ENCODE data around the gene TMEM150C.

The TMEM150C gene

DNA sequence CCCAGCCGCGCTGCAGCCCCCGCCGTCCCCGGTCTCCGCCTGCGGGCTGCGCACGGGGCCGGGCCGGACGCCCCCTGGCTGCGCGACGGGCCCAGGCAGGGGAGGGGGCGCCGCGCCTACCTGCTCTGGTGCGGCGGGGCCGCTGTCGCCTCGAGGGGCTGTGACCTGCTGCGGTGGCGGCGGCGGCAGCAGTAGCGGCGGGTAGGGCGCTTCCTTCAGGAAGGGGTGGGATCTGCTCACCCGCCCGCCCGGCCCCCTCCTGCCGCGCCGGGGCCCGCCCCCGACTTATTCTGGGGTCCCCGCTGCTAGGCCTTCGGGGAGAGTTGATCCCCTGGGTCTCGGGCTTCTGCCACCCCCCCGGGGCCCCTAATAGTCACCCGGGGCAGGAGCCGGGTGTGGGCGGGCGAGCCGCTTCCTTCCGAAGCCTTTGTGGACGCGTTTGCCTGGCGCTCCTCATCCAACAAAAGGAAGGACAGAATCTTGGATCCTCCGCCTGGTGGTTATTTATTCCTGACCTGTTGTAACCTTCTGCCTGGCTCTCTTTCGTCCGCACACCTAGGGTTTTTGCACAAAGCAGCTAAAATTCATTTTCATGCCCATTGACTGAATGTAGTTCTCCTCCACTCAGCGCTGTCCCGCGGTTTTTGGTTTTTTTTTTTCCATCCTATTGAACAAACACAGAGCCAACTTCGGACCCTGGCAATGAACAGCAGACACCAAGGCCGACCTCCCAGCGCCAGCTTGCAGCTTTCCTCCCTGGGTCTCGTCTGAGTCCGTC is at the start of gene TMEM150C:
Gene TMEM150C (minus strand): TSS at position 203 of the 778 bp plus-strand sequence. CDS start 57,331 bp downstream, outside the sequence.
- no peak for DNase-seq

GRCh38 chr4:82611527-82611926 is 49.7 kb upstream of the TMEM150C start:
- no peak for DNase-seq

DNA sequence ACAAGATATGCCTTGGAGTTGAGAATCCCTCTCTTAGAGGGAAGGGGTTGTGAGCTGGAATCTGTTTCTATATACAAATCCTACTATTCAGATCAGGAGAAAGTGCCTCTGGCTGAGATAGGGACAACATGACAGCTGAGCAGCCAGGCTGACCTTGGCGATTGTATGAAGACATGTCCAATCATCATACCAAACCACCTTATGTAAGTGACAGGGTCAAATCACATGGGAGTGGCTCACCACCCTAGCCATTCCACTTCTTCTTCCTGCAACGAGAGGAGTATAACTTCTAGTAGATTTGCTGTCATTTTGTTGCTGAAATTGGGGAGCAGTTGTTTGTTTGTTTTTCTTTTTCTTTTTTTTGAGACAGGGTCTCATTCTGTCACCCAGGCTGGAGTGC is 48.3 kb upstream of the TMEM150C start:
- DNase-seq, result no peak

DNA sequence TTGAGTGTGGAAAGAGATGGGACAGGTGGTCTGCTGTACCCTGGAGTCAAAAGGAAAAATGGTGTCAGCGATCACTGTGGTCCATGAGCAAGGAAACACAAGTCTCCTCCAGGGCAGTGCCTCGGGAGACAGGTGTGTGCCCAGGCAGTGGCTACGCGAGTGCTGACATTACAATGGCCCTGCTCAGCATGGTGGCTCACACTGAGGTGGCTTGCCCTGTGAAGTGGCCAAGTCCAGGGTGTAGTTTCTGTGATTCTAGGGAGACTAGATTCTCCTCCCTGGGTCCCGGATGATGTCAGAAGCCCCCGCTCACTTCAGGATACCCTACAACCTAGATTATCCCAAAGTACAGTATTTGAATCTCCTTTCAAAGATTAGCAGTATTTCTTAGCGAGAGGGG is 44.8 kb upstream of the TMEM150C start:
- DNase-seq, result no peak

GRCh38 chr4:82604522-82604921 is 42.7 kb upstream of the TMEM150C start:
- DNase-seq, result no peak

DNA sequence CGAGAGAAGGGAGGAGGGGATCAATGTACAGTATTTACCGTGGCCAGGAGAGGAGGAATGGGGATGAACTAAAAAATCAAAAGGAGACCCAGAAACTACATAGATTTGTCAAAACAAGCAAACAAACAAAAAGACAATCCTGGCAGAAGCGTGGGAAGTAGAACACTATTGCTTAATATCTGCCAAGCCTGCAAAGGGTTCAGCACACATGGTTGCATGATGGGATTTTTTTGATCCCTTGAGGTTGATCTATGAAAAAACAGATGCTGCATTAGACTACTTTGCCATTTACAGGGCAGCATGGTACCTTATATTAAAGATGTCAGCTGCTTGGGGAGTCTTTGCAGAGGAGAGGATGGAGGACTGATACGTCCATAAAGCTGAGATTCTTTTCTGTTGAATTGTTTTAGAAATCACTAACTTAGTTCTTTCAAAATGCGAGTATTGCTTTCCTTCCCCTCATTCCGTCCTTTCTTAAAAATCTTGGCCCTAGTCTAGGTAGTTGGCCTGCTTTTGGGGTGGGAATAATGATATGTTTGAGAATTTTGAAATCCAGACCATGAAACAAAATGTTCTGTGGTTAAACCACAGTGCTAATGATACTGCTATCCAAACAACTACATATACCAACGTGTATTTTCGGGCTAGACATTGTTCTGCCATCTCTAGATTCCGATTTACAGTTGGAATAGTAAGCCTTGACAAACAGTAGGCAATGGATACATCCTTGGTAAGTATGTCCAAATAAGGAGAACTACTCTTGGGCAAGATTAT is 39.6 kb upstream of the TMEM150C start:
- DNase-seq, result no peak

- no peak for DNase-seq
These were observed 37.5 kb upstream of the TMEM150C start for GRCh38 chr4:82599336-82599735.

DNA sequence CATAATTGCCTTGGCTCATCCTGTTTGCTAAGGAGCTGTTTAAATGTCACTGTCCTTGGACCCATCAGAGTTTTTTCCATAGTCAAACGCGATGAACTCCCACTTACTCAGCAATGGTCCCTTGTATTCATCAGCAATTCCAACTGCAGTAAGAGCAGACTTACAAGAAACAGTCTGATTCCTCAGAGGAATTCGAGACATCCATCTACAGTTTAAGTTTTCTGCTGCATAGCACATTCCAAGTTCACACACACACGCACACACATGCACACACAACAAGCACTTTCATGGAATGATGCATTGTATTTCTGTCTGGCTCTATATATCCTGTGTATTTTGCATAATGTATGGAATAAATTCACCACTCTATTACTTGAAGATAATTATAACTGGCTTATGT is 32.7 kb upstream of the TMEM150C start:
- no peak for DNase-seq

DNA sequence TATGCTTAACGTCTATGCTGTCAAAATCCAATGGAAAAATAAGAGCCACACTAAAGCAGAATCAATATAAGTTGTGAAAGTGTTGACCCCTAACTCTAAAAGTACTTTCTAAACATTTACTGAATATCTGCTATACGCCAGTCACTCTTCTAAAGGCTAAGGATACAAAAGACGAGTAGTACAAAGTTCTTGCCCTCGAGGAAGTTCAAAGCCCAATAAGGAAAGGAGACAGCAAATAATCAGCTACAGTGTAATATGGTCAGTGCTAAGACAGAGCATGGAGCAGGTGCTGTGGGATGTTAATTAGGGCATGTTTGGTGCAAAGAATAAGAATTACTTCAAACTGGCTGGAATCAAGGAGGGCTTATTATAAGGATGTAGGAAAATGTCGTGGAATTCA is 31.6 kb upstream of the TMEM150C start:
- no peak for DNase-seq

- DNase-seq, result no peak
These were observed 30.9 kb upstream of the TMEM150C start for GRCh38 chr4:82592639-82593038.

- no peak for DNase-seq
These were observed 29.8 kb upstream of the TMEM150C start for GRCh38 chr4:82591592-82591991.

- DNase-seq, result no peak
These were observed 28.0 kb upstream of the TMEM150C start for GRCh38 chr4:82589756-82590155.

- DNase-seq, result no peak
These were observed 27.0 kb upstream of the TMEM150C start for GRCh38 chr4:82588771-82589270.

DNA sequence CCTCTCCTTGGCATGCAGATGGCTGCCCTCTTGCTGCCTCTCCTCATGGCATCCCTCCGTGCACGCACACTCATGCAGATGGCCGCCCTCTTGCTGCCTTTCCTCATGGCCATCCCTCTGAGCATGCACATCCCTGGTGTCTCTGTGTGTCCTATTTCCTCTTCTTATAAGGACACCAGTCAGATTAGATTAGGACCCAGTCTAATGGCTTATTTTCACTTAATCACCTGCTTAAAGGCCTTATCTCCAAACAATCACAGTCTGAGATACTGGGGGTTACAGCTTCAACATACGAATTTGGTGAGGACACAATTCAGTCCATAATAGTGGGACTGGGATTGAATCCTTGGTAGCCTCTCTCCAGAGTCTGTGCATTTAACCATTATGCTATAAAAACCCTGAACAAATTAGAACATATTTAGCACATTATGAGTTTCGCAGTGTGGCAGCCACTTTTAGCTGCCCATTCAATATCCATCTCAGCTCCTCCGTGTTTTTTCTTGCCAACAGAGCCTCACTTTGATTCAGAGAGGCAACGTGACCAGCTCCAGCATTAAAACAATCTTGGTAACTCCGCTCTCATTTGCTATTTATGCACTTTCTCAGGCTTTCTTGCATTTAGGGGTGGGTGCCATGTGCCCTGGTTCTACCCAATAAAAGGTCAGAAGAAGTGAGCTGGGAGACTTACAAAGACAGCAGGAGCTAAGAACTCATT is 26.2 kb upstream of the TMEM150C start:
- no peak for DNase-seq

GRCh38 chr4:82585690-82586435 is 24.1 kb upstream of the TMEM150C start:
- DNase-seq, result no peak

DNA sequence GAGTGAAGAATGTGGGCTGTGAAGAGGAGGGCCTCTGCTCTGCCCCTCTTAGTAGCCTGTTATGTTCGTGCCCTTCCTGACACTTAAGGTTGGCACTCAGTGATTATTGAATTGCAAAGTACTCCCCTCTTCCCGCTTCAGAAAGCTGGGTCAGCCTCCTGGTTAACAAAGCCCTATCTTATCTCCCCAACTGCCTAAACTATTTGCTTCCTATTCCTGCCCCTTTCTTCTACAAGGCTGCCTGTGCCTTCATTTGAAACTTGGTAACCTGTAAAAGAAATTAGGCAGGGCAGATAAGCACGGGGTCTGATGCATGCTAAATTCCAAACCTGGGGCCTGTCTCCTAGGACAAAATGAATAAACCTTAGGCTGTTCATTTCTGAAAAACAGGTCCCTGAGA is 23.1 kb upstream of the TMEM150C start:
- DNase-seq, result no peak

GRCh38 chr4:82583897-82584587 is 22.3 kb upstream of the TMEM150C start:
- no peak for DNase-seq

DNA sequence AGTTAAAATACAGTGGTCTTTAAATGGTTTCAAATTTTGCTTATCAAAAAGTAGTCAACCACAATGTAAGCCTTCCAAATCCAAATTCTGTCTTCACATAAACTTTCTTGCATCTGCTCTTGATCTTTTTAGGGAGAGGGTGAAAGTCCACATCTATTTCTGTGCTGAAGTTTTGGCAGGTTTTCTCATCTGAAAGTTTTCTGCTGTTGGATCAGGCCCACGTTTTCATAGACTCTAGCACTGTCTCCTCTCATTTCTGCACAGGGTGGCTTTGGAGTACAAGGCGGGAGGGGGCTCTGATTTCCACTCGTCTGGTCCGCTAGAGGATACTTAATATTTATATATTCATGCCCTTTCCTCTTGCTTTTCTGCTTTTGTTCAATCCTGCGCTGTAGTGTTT is 18.1 kb upstream of the TMEM150C start:
- no peak for DNase-seq

DNA sequence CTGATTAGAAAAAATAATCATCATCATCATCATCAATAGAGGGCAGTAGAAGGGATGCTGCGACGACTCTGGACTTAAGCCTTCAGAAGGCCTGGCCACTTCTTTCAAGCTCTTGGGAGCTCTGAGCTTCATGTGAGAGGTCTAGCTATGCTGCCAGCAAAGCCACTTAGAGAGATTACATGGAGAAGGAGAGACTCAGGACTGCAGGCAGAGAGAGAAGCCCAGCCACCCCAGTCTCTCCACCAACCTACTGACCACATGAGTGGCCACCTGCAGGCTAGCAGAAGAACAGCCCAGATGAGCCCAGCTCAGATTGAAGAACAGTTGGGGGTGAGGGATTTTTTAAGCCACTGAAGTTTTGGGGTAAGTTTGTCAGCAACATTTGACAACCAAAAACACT is 17.1 kb upstream of the TMEM150C start:
- DNase-seq, result no peak

DNA sequence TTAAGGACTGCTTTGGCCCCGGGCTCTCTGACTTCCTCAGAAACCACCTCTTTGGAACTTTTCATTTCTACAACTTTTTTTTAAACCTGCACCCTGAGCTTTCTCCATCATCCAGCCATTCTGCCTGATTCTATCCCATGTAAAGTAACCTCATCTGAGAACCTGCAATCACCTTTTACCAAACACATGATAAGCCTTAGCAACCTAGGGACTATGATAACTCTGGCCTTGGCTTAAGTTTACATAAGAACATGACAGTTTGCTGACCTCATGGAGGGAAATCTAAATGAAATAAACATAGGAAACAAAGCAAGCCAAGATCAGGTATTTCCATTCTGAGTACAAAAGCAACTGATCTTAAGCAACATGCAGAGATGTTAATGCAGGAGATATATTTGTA is 15.7 kb upstream of the TMEM150C start:
- DNase-seq, result no peak

DNA sequence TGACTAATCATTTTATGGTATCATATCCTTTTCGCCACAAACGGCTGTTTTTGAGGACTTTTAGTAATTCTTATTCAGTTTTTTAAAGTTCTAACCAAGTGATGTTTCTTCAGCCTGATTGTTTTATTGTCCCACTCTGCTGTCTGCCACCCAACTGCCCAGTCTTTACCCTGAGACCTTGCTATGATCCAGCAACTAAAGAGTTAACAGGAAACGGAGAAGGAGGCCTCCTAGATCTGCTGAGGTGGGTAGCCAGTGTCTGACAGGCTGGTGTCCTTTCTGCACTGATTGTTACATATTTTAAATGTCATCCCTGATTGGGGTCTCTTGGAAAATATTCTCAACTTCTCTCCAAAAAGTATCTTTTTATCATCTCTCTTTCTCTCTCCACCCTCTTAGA is 7.9 kb upstream of the TMEM150C start:
- no peak for DNase-seq

DNA sequence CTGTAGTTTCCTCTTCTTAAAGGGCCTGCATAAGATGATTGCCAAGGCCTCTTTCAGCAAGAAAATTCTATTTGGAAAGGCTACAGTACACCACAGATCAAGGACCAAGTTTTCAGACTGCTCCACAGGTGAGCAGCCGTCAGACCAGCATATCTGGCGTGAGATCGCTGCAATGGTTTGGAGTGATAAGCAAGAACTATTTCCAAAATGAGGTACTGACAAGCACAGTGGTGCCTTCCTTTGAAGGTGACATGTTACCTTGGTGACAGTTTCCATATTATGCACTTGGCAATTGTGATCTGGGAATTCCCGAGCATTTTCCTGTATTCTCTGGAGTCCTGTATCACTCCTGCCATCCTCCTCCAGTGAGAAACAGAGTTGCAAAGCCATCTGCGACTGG is 7.3 kb upstream of the TMEM150C start:
- no peak for DNase-seq

Measured in CD4-positive, alpha-beta T cell treated with Interleukin-1 beta for 1 hour (primary cell).